Stimulated activated naive CD8-positive, alpha-beta T cell treated with anti-CD3 and anti-CD28 coated beads, Interleukin-15, amount 100 ng/mL, for 72 hours (primary cell): ENCODE results near the gene HDGF.
A peak's percentile ranks its signal among the peaks of the same experiment; 100 is the strongest.

Experiments
- ATAC-seq: fragments of 150-1000 bp; cut with Tn5 transposase; 2 replicates; pipeline ENCODE4 v1.10.0; 2021; ENCODE audit warnings: mild to moderate bottlenecking, moderate library complexity
- DNase-seq, 2 donors: peaks; one replicate each; pipeline ENCODE4 v3.0.0; 2021 to 2022
- H3K27ac Mint-ChIP-seq, 2 donors: one replicate each; pipeline ENCODE4 v1.8.0; 2022; ENCODE audit warnings: mild to moderate bottlenecking in 2 of 2, mixed read lengths in 2 of 2, moderate library complexity in 2 of 2
- H3K27me3 Mint-ChIP-seq: one replicate; pipeline ENCODE4 v1.8.0; 2022; ENCODE audit warnings: mixed read lengths
- H3K4me1 Mint-ChIP-seq: one replicate; pipeline ENCODE4 v1.8.0; 2022; ENCODE audit warnings: mild to moderate bottlenecking, mixed read lengths
- H3K4me3 Mint-ChIP-seq, 2 donors: one replicate each; pipeline ENCODE4 v1.8.0; 2022; ENCODE audit warnings: mild to moderate bottlenecking in 2 of 2, mixed read lengths in 2 of 2, moderate library complexity in 1 of 2
- H3K9me3 Mint-ChIP-seq, 2 donors: one replicate each; pipeline ENCODE4 v1.8.0; 2022; ENCODE audit warnings: mixed read lengths in 2 of 2

The HDGF gene

DNA sequence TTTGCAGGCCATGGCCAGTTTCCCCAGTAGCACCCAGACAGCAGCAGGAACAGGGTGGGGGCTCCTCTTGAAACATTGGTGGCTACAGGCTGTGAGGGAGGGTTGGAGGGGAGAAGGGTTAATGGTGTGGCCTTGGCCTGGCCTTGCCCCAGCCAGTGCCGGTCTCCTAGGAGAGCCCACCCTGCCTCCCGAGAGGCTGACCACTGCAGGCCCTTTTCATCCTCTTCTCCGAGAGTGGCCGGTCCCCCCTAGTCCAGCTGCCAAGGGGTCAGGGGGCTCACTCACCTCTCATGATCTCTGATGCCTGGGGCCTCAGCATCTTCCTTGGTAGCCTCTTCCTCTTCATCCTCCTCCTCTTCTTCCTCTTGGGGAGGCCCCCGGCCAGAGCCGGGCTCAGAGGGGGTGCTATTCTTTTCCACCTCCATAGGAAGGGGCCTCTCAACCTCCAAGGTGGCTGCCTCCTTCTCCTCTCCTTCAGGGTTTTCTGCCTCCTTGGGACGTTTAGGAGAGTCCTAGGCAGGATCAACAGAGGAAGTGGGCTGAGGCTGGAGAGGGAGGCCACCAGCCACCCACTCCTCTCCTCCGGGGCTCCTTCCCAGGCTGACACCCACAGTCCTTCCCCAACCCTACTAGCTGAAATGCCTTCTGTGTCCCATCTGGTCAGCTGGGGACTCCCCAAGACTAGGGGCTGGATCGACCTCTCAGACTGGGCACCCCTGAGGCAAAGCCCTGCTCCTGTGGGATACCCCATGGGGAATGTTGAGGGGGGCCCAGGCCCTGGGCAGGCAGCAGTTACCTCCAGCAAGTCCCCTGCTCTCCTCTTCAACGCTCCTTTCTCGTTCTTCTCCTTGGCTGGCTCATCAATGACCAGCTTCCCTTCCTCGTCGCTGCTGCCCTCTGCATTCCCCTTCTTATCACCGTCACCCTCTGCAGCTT lies 7.8 kb downstream of the HDGF start:
- no peak overlapping the region for H3K4me3 Mint-ChIP-seq
- H3K9me3 Mint-ChIP-seq, result no peaks in the 10 kb centered on the region
- H3K4me1 Mint-ChIP-seq, result peaks cover 84% of the 10 kb centered on the region
- no peaks in the 10 kb centered on the region for H3K27me3 Mint-ChIP-seq
- ATAC-seq, result no peak
- DNase-seq, result no peak
- H3K27ac Mint-ChIP-seq, result peak overlapping the region; percentile 23 to 80

DNA sequence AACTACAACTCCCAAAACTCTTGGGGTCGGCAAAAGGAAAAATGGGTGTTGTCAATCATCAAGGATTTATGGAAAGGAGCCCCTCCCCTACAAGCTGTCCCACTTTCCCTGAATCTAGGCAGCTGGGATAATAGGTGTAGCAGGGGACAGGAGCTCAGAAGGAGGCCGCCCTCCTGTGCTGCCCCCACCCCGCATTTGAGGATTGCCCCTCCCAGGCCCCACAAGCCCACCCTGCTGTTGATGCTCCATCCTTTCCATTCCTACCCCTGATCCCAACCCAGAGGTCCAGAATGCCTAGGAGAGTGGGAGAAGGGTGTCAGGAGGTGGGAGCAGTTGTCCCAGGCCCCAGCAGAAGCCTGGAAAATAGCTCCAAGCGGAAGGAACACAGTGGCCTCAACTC lies 8.7 kb downstream of the HDGF start:
- DNase-seq (no peak), ATAC-seq (no peak)
- Mint-ChIP-seq H3K27ac (no peak overlapping the region), H3K9me3 (no peaks in the 10 kb centered on the region), H3K4me1 (peaks cover 80% of the 10 kb centered on the region), H3K4me3 (no peak overlapping the region), H3K27me3 (no peaks in the 10 kb centered on the region)

DNA sequence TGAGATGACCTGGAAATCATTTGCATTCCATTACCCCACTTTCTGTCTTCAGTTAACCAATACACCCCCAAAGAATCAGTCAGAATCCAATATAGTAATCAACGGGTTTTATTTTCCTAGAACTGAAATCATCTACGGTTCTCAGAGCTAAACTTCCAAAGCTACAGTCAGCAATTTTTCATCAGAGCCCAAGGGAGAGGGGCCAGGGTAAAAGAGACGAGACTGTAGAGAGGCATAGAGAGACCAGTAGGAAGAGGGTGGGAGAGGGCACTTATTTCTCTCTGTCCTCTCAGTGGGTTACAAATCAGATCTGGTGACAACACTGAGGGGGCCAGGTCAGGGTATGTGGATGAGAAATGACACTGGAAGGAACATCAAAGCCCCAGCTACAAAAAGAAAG lies 9.5 kb downstream of the HDGF start:
- Mint-ChIP-seq H3K27ac (peak overlapping the region; percentile 47 to 92), H3K4me1 (peaks cover 78% of the 10 kb centered on the region), H3K4me3 (peak overlapping the region; percentile 95 to 98), H3K27me3 (no peaks in the 10 kb centered on the region), H3K9me3 (no peaks in the 10 kb centered on the region)
- no peak for DNase-seq
- ATAC-seq, result no peak

GRCh38 chr1:156741481-156741983 lies 9.9 kb downstream of the HDGF start:
- DNase-seq (peak in 1 of 2 donors; percentile 38), ATAC-seq (peak; percentile 8)
- no peaks in the 10 kb centered on the region for H3K9me3 Mint-ChIP-seq
- H3K4me1 Mint-ChIP-seq, result peaks cover 73% of the 10 kb centered on the region
- H3K27ac Mint-ChIP-seq, result peak overlapping the region; percentile 97 to 98
- no peaks in the 10 kb centered on the region for H3K27me3 Mint-ChIP-seq
- H3K4me3 Mint-ChIP-seq, result peak overlapping the region; percentile 95 to 98

- no peaks in the 10 kb centered on the region for H3K9me3 Mint-ChIP-seq
- peak within 1 kb of the TSS; percentile 97 to 98 for H3K27ac Mint-ChIP-seq
Measured at GRCh38 chr1:156740741-156741480, 10.6 kb downstream of the HDGF start, which contains the start of gene MRPL24. TSS of gene MRPL24 (minus strand) at chr1:156741088. CDS start at chr1:156738704, 2,384 bp downstream.

GRCh38 chr1:156740237-156740740 lies 11.2 kb downstream of the HDGF start:
- peaks cover 60% of the 10 kb centered on the region for H3K4me1 Mint-ChIP-seq
- no peak for DNase-seq
- peak; percentile 13 for ATAC-seq

More at GRCh38 chr1:156740741-156741480, 10.6 kb downstream of the HDGF start, which contains the start of gene MRPL24:
- peaks cover 67% of the 10 kb centered on the region for H3K4me1 Mint-ChIP-seq
- DNase-seq (peak; percentile 94 to 98), ATAC-seq (peak; percentile 90)
- peak within 1 kb of the TSS; percentile 95 to 98 for H3K4me3 Mint-ChIP-seq
- no peaks in the 10 kb centered on the region for H3K27me3 Mint-ChIP-seq

DNA sequence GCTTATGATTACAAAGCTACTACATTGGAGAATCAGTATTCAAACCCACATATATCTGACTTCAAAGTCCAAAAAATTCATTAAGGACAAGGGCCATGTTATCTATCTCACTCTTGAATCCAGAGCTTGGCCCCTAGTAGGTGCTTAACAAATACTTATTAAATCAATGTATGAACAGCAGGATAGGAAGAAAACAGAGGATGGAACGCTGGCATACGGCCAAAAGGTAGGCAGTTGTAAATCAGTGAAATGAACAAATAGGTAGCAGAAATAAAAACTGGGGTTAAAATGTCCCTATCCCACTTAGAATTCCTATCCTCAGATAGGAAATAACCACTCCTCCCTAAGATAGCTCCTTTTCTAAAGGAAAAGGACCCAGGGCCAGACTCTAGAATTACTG lies 12.6 kb downstream of the HDGF start:
- Mint-ChIP-seq H3K27ac (peak overlapping the region in 1 of 2 donors; percentile 91), H3K4me1 (peaks cover 48% of the 10 kb centered on the region), H3K27me3 (no peaks in the 10 kb centered on the region), H3K4me3 (peak overlapping the region in 1 of 2 donors; percentile 33), H3K9me3 (no peaks in the 10 kb centered on the region)
- ATAC-seq, result no peak
- no peak for DNase-seq

More at GRCh38 chr1:156740237-156740740, 11.2 kb downstream of the HDGF start:
- Mint-ChIP-seq H3K27me3 (no peaks in the 10 kb centered on the region), H3K4me3 (peak overlapping the region; percentile 95 to 98), H3K27ac (peak overlapping the region; percentile 97 to 98), H3K9me3 (no peaks in the 10 kb centered on the region)

DNA sequence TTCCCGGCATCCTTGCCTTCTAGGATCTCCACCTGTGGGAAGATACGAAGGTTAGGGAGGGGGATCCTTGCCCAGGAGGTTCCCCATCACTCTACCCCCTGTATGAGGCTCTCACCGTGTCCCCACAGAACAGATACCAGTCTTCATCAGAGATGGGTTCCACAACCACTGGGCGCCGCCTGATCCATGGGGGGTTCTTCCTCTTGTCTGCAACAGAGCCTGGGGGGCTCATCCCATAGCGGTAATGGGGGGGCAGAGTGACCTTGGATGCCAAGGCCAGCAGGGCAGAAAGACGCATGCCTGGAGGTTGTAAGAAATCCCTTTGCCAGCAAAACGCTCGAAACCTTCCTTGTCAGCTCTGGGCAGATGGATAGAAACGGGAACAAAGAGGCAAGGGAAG lies 13.1 kb downstream of the HDGF start:
- Mint-ChIP-seq H3K4me3 (no peak overlapping the region), H3K27ac (no peak overlapping the region), H3K27me3 (no peaks in the 10 kb centered on the region), H3K4me1 (peaks cover 43% of the 10 kb centered on the region), H3K9me3 (no peaks in the 10 kb centered on the region)
- ATAC-seq, result no peak
- no peak for DNase-seq

DNA sequence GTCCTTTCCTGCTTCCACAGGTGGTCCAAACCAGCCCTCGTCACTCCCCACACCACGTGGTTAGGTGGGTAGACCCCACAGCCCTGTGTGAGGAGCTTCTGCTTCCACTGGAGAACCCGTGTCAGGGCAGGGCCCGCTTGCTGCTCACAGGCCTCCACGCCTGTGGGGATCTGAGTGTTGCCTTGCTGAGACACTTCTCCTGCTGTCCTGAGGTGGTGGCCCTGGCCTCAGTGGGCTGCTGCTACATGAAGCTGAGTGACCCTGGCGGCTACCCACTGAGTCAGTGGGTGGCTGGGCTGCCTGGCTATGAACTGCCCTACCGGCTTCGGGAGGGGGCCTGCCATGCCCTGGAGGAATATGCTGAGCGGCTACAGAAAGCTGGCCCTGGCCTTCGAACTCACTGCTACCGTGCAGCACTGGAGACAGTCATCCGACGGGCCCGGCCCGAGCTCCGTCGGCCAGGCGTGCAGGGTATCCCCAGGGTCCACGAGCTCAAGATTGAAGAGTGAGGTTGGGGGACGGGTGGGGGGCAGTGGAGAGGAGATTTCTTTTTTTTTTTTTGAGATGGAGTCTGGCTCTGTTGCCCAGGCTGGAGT lies 17.4 kb downstream of the HDGF start:
- Mint-ChIP-seq H3K27me3 (no peaks in the 10 kb centered on the region), H3K27ac (no peak overlapping the region), H3K4me3 (no peak overlapping the region), H3K9me3 (no peaks in the 10 kb centered on the region), H3K4me1 (peaks cover 46% of the 10 kb centered on the region)
- no peak for ATAC-seq
- no peak for DNase-seq

GRCh38 chr1:156728599-156729462 lies 22.6 kb downstream of the HDGF start, which contains the start of gene ISG20L2:
TSS of gene ISG20L2 (minus strand) at chr1:156728766. CDS start at chr1:156727652, 1,114 bp downstream.
- H3K4me1 Mint-ChIP-seq, result peaks cover 44% of the 10 kb centered on the region
- H3K27ac Mint-ChIP-seq, result peak within 1 kb of the TSS; percentile 99 to 100
- peak; percentile 97 for ATAC-seq
- H3K4me3 Mint-ChIP-seq, result no peak within 1 kb of the TSS
- H3K9me3 Mint-ChIP-seq, result no peaks in the 10 kb centered on the region
- no peaks in the 10 kb centered on the region for H3K27me3 Mint-ChIP-seq
- peak; percentile 91 to 96 for DNase-seq

- no peaks in the 10 kb centered on the region for H3K9me3 Mint-ChIP-seq
- peaks cover 49% of the 10 kb centered on the region for H3K4me1 Mint-ChIP-seq
- no peaks in the 10 kb centered on the region for H3K27me3 Mint-ChIP-seq
- DNase-seq (peak; percentile 82 to 86), ATAC-seq (peak; percentile 84)
- no peak within 1 kb of the TSS for H3K4me3 Mint-ChIP-seq
- peak within 1 kb of the TSS; percentile 99 to 100 for H3K27ac Mint-ChIP-seq
Measured at GRCh38 chr1:156727926-156728598, 23.4 kb downstream of the HDGF start, which contains the start of gene METTL25B. TSS of gene METTL25B (plus strand) at chr1:156728469. CDS start at chr1:156729105, 636 bp downstream.

GRCh38 chr1:156727492-156727891 lies 24.0 kb downstream of the HDGF start:
- Mint-ChIP-seq H3K27me3 (no peaks in the 10 kb centered on the region), H3K4me1 (peaks cover 45% of the 10 kb centered on the region), H3K4me3 (no peak overlapping the region), H3K9me3 (no peaks in the 10 kb centered on the region), H3K27ac (peak overlapping the region; percentile 98 to 99)
- no peak for DNase-seq
- no peak for ATAC-seq

- Mint-ChIP-seq H3K4me3 (no peak overlapping the region), H3K9me3 (no peaks in the 10 kb centered on the region), H3K27ac (no peak overlapping the region), H3K27me3 (no peaks in the 10 kb centered on the region), H3K4me1 (peaks cover 42% of the 10 kb centered on the region)
- peak; percentile 46 to 58 for DNase-seq
- ATAC-seq, result no peak
Measured at GRCh38 chr1:156726549-156727226, 24.8 kb downstream of the HDGF start.
